GM18499 (cell line): Measurements from ENCODE around the gene MRPS12.

Source experiments
- ATAC-seq: cut with Tn5 transposase; IDR thresholded peaks from one replicate; pipeline ENCODE4 v1.9.1; 2021; ENCODE audit warnings: moderate number of reproducible peaks; ENCODE audit not compliant: insufficient read depth, unreplicated experiment

Gene MRPS12

GRCh38 chr19:38910488-38910887, 20.3 kb upstream of the MRPS12 start:
- no peak for ATAC-seq

- ATAC-seq, result no peak
These were observed 19.2 kb upstream of the MRPS12 start for GRCh38 chr19:38911388-38912001.

GRCh38 chr19:38912600-38913514, 17.9 kb upstream of the MRPS12 start:
- ATAC-seq, result no peak

- ATAC-seq, result no peak
These were observed 16.8 kb upstream of the MRPS12 start for GRCh38 chr19:38913958-38914357.

- no peak for ATAC-seq
These were observed 15.1 kb upstream of the MRPS12 start for GRCh38 chr19:38915329-38916321.

GRCh38 chr19:38917516-38917915, 13.2 kb upstream of the MRPS12 start:
- ATAC-seq, result no peak

- no peak for ATAC-seq
These were observed 12.7 kb upstream of the MRPS12 start for GRCh38 chr19:38917921-38918491.

GRCh38 chr19:38918526-38918925, 12.2 kb upstream of the MRPS12 start:
- ATAC-seq, result no peak

- no peak for ATAC-seq
These were observed 10.7 kb upstream of the MRPS12 start for GRCh38 chr19:38919837-38920601.

- ATAC-seq, result no peak
These were observed 9.9 kb upstream of the MRPS12 start for GRCh38 chr19:38920602-38921419.

GRCh38 chr19:38921420-38922274, 9.1 kb upstream of the MRPS12 start:
- no peak for ATAC-seq

GRCh38 chr19:38922482-38922881, 8.3 kb upstream of the MRPS12 start:
- no peak for ATAC-seq

- no peak for ATAC-seq
These were observed 6.4 kb upstream of the MRPS12 start for GRCh38 chr19:38924388-38924787.

GRCh38 chr19:38928391-38929001, 2.2 kb upstream of the MRPS12 start:
- ATAC-seq, result no peak

GRCh38 chr19:38929929-38930775, 592 bp upstream of the MRPS12 start, which contains the start of gene SARS2:
Gene SARS2 (minus strand): TSS chr19:38930763. CDS start chr19:38930736, 27 bp downstream.
- ATAC-seq, result peak; percentile 47

- no peak for ATAC-seq
These were observed 713 bp downstream of the MRPS12 start for GRCh38 chr19:38931521-38931793.
